Ovary (tissue), 9 donors: ENCODE data around the gene ST3GAL4. TPM values are rescaled to one million over a fixed set of nuclear protein-coding genes. Genes with fewer than 3 reads are reported as not detected.

Experiments
- DNase-seq, 5 donors: peaks; one replicate each; pipeline ENCODE4 v3.0.0-alpha.2; 2019 to 2020
- H3K27ac ChIP-seq, 2 donors: fragments of 200-600 bp; one replicate each; pipeline versions ENCODE4 v1.5.1 to v1.8.0; 2019 to 2022
- H3K27me3 ChIP-seq: fragments of 200-600 bp; one replicate; pipeline ENCODE4 v1.8.0; 2022
- H3K36me3 ChIP-seq: fragments of 200-600 bp; sonication (generic); one replicate; pipeline ENCODE4 v1.5.1; 2019
- H3K4me1 ChIP-seq: one replicate; pipeline ENCODE4 v1.8.1; 2013; ENCODE audit warnings: mild to moderate bottlenecking, moderate library complexity; ENCODE audit not compliant: insufficient read depth
- H3K4me3 ChIP-seq: fragments of 200-600 bp; sonication (generic); one replicate; pipeline ENCODE4 v1.5.1; 2017
- H3K9me3 ChIP-seq, 2 donors: fragments of 200-600 bp in 1 of 2; sonication (generic) in 1 of 2; one replicate each; pipeline versions ENCODE4 v1.5.1 to v1.8.1; 2013 to 2019; ENCODE audit warnings: mild to moderate bottlenecking in 1 of 2, moderate library complexity in 1 of 2
- CTCF ChIP-seq, 3 donors: fragments of 450-650 bp in 2 of 3; fragments of 200-600 bp in 1 of 3; IDR thresholded peaks; one replicate each; pipeline versions ENCODE4 v1.5.1 to v1.8.0; 2016 to 2022; ENCODE audit warnings: antibody characterized with exemption in 3 of 3, mild to moderate bottlenecking in 1 of 3
- EP300 ChIP-seq: sonication (generic); formaldehyde crosslinking; IDR thresholded peaks from one replicate; pipeline ENCODE4 v1.6.1; 2017; ENCODE audit warnings: antibody characterized with exemption
- POLR2A ChIP-seq: fragments of 450-650 bp; IDR thresholded peaks from one replicate; pipeline ENCODE4 v1.6.1; 2017; ENCODE audit warnings: antibody characterized with exemption, mild to moderate bottlenecking, moderate library complexity
- WGBS, 3 donors: extraction: QIAGEN DNeasy Blood & Tissue Kit in 1 of 3; methylation state at CpG; one replicate each; pipeline versions ENCODE4 v1.1.5 to v1.1.7; 2013 to 2017; 5-methylcytosine and 5-hydroxymethylcytosine counted together
- intact Hi-C, 4 donors: fragments of 100-400 bp; cut with DNase I; formaldehyde crosslinking; loops; one replicate each; pipeline versions ENCODE4 v1.11.0 to v1.15.1; 2022 to 2023
- polyA plus RNA-seq, 2 donors: library from polyadenylated mRNA; stranded (reverse); fragments of 200-250 nt in 1 of 2; fragments of 350-450 nt in 1 of 2; fragmentation: Illumina TruSeq in 1 of 2; extraction: RNeasy Lipid Tissue Mini Kit (QIAGEN cat#74804) in 1 of 2; gene quantifications; one replicate each; pipeline ENCODE4 v1.2.3, GENCODE V29; 2013 to 2014
- total RNA-seq, 7 donors: library from RNA; depleted of rRNA in 2 of 7; stranded (reverse); fragments of >200 nt in 2 of 7; fragmentation: NEBNext Ultra II Directional in 3 of 7; extraction: Animal tissue kit (Norgen Biotek cat#: 25700) in 3 of 7; gene quantifications; one replicate each; pipeline versions ENCODE4 v1.1.0 to v1.2.4, GENCODE V29; 2016 to 2023
- donor health status: DM: no; HTN: no; CAD: no; lungs with moderate emphysema.
- donor health status: DM: no; HTN: no; CAD: no.
- donor health status: Bipolar disorder and iron deficiency.
- donor health status: DM: yes; HTN: yes; CAD: no.
- donor health status: DM: no; HTN: no; CAD: no.
- donor health status: DM: yes; HTN: yes; CAD: no.

The ST3GAL4 gene
- total and polyA plus RNA-seq, 9 donors: 75.8 to 300 (median 120) TPM

- Histone ChIP-seq H3K27me3 (no peaks in the 10 kb centered on the region), H3K36me3 (no peaks in the 10 kb centered on the region), H3K27ac (no peak overlapping the region), H3K4me1 (peaks cover 24% of the 10 kb centered on the region), H3K4me3 (no peak overlapping the region), H3K9me3 (no peaks in the 10 kb centered on the region)
- TF ChIP-seq POLR2A: no peak
- TF ChIP-seq CTCF (IDR thresholded peaks at IDR 0.05): no peak
- no peak for TF ChIP-seq EP300
- 91 to 98% (median 93%) methylated on average over 6 to 7 of the region's 7 CpGs for WGBS, 3 donors
- no peak for DNase-seq
- intact Hi-C loops: loop anchor here in 3 of 4 donors (5.0 to 10.0 kb wide), 2 partner anchors 46 to 121 kb away; no protein-coding TSS in a partner anchor
Observed at GRCh38 chr11:126436209-126436755, 80.8 kb downstream of the ST3GAL4 start.

GRCh38 chr11:126437731-126438130 lies 82.2 kb downstream of the ST3GAL4 start:
- WGBS, 3 donors: 96 to 98% (median 97%) methylated on average over 5 of the region's 5 CpGs
- DNase-seq: no peak
- intact Hi-C loops: loop anchor here in 3 of 4 donors (5.0 to 10.0 kb wide), 2 partner anchors 45 to 123 kb away; no protein-coding TSS in a partner anchor
- Histone ChIP-seq H3K9me3 (no peaks in the 10 kb centered on the region), H3K4me3 (no peak overlapping the region), H3K27ac (no peak overlapping the region), H3K27me3 (no peaks in the 10 kb centered on the region), H3K4me1 (peaks cover 10% of the 10 kb centered on the region), H3K36me3 (no peaks in the 10 kb centered on the region)
- no peak for TF ChIP-seq POLR2A
- no peak for TF ChIP-seq CTCF (IDR thresholded peaks at IDR 0.05)
- no peak for TF ChIP-seq EP300

- Histone ChIP-seq H3K27ac (no peak overlapping the region), H3K4me1 (peaks cover 6% of the 10 kb centered on the region), H3K27me3 (no peaks in the 10 kb centered on the region), H3K36me3 (no peaks in the 10 kb centered on the region), H3K4me3 (no peak overlapping the region), H3K9me3 (no peaks in the 10 kb centered on the region)
- intact Hi-C loops: loop anchor here in 3 of 4 donors (5.0 to 10.0 kb wide), 2 partner anchors 44 to 123 kb away; no protein-coding TSS in a partner anchor
- no peak for DNase-seq
- WGBS, 3 donors: 71 to 81% (median 73%) methylated on average over 9 of the region's 9 CpGs
- TF ChIP-seq CTCF (IDR thresholded peaks at IDR 0.05) (no peak), POLR2A (no peak), EP300 (no peak)
Observed at GRCh38 chr11:126438272-126438671, 82.8 kb downstream of the ST3GAL4 start.

GRCh38 chr11:126438691-126439090 lies 83.2 kb downstream of the ST3GAL4 start:
- H3K9me3 ChIP-seq: no peaks in the 10 kb centered on the region
- H3K36me3 ChIP-seq: no peaks in the 10 kb centered on the region
- no peak for DNase-seq
- no peaks in the 10 kb centered on the region for H3K27me3 ChIP-seq
- no peak overlapping the region for H3K4me3 ChIP-seq
- H3K4me1 ChIP-seq: peaks cover 4% of the 10 kb centered on the region
- TF ChIP-seq POLR2A: no peak
- no peak for TF ChIP-seq EP300
- TF ChIP-seq CTCF (IDR thresholded peaks at IDR 0.05): no peak
- intact Hi-C loops: loop anchor here in 3 of 4 donors (5.0 to 10.0 kb wide), 2 partner anchors 44 to 124 kb away; no protein-coding TSS in a partner anchor
- 52 to 59% (median 58%) methylated on average over 5 of the region's 5 CpGs for WGBS, 3 donors
- no peak overlapping the region for H3K27ac ChIP-seq
